ENCODE measurements around the gene ELP2. TPM values are rescaled to one million over a fixed set of nuclear protein-coding genes. Genes with fewer than 3 reads are reported as not detected.

The ELP2 gene
- total RNA-seq, 1 experiment from 2014 or later: 47.3 TPM

DNA sequence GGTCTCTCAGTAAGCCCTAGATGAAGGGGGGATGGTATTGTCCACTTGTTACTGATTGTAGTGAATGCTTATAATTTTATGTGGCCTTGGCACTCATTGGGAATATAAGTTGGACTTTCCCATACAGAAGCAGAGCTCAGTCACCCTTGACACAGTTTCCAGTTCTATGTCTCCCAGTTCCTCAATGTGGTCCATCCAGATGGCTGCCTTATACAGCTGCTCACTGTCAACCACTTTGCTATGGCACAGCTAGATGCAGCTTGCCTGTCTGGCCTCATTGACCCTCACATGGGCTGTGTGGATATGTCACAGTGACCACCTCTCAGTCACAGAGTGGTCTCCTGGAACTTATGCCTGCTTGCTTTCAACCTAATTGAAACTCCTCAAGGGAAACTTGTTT is 22.2 kb upstream of the ELP2 start:
- H4K20me1 ChIP-seq (ENCODE audit: low read length): no peaks in the 10 kb centered on the region
- H3K4me1 ChIP-seq (ENCODE audit: insufficient read depth, low read length): peaks cover 14% of the 10 kb centered on the region
- no peaks in the 10 kb centered on the region for H3F3A ChIP-seq (ENCODE audit: low read length, unreplicated experiment)
- ChIA-PET CTCF (interaction anchor here (0.5 kb wide), 1 partner anchor 9 kb away, joined by 6 read pairs; no protein-coding TSS in a partner anchor), POLR2A (ENCODE audit: unreplicated experiment) (no interaction called here)
- intact Hi-C loops (cut with micrococcal nuclease): no loop called here
- no peaks in the 10 kb centered on the region for H3K79me2 ChIP-seq (ENCODE audit: low read length)
- ATAC-seq: no peak
- no peaks in the 10 kb centered on the region for H3K9me2 ChIP-seq (replicated peaks; ENCODE audit: low read length)
- no peak overlapping the region for H3K9ac ChIP-seq (ENCODE audit: low read length)
- no peak for DNase-seq
- no peak overlapping the region for H2AFZ ChIP-seq (ENCODE audit: low read length)
- no peak overlapping the region for H3K4me2 ChIP-seq (ENCODE audit: low read length)
- no peaks in the 10 kb centered on the region for H3K27me3 ChIP-seq (ENCODE audit: low read length)
- no peak overlapping the region for H3K4me3 ChIP-seq (ENCODE audit: low read length)
- no peaks in the 10 kb centered on the region for H3K9me3 ChIP-seq (ENCODE audit: low read length)
- no TSS peak for BruUV-seq (replicated peaks)
- H3K27ac ChIP-seq (ENCODE audit: low read length): no peak overlapping the region
- TF ChIP-seq EZH2phosphoT487 (IDR thresholded peaks at IDR 0.05; ENCODE audit: borderline replicate concordance, low read length) (no peak), CTCF (conservative IDR thresholded peaks at IDR 0.05; ENCODE audit: low read depth, low read length) (no peak), EZH2 (IDR thresholded peaks at IDR 0.05; ENCODE audit: low read length, unreplicated experiment) (no peak)
- H3K36me3 ChIP-seq (ENCODE audit: low read depth, low read length): no peaks in the 10 kb centered on the region

DNA sequence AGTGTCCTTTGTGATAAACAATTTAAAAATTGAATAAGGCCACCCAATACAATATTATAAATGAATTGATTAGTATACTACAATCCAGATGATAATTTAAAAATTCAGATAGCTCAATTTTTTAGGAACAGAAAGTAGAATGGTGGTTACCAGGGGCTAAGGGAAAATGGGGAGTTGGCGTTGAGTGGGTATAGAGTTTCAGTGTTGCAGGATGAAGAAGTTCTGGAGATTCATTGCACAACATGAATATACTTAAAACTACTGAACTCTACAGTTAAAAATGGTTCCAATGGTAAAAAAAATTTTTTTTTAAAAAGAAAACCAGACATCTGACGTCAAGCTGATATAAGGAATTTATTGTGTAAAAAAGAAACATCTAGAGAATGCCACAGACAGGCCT is 21.5 kb upstream of the ELP2 start:
- BruUV-seq (replicated peaks): no TSS peak
- no peaks in the 10 kb centered on the region for H3K27me3 ChIP-seq (ENCODE audit: low read length)
- no peak for TF ChIP-seq EZH2phosphoT487 (IDR thresholded peaks at IDR 0.05; ENCODE audit: borderline replicate concordance, low read length)
- TF ChIP-seq EZH2 (IDR thresholded peaks at IDR 0.05; ENCODE audit: low read length, unreplicated experiment): no peak
- TF ChIP-seq CTCF (conservative IDR thresholded peaks at IDR 0.05; ENCODE audit: low read depth, low read length): no peak
- H4K20me1 ChIP-seq (ENCODE audit: low read length): no peaks in the 10 kb centered on the region
- 0 out of 2 replicates have a peak overlapping the region, but pooled peaks have one; percentile 19 for H3K4me2 ChIP-seq (ENCODE audit: low read length)
- DNase-seq (no peak), ATAC-seq (no peak)
- no peak overlapping the region for H3K4me3 ChIP-seq (ENCODE audit: low read length)
- no peaks in the 10 kb centered on the region for H3K79me2 ChIP-seq (ENCODE audit: low read length)
- H3K9me2 ChIP-seq (replicated peaks; ENCODE audit: low read length): no peaks in the 10 kb centered on the region
- no peak overlapping the region for H2AFZ ChIP-seq (ENCODE audit: low read length)
- no peak overlapping the region for H3K27ac ChIP-seq (ENCODE audit: low read length)
- H3F3A ChIP-seq (ENCODE audit: low read length, unreplicated experiment): no peaks in the 10 kb centered on the region
- POLR2A ChIA-PET (ENCODE audit: unreplicated experiment): no interaction called here
- no peaks in the 10 kb centered on the region for H3K9me3 ChIP-seq (ENCODE audit: low read length)
- no peak overlapping the region for H3K9ac ChIP-seq (ENCODE audit: low read length)
- no peaks in the 10 kb centered on the region for H3K36me3 ChIP-seq (ENCODE audit: low read depth, low read length)
- CTCF ChIA-PET: interaction anchor here (0.5 kb wide), 1 partner anchor 10 kb away, joined by 6 read pairs; no protein-coding TSS in a partner anchor
- H3K4me1 ChIP-seq (ENCODE audit: insufficient read depth, low read length): peaks cover 14% of the 10 kb centered on the region
- intact Hi-C loops (cut with micrococcal nuclease): no loop called here

GRCh38 chr18:36108601-36109000 is 21.1 kb upstream of the ELP2 start:
- peak overlapping the region; percentile 57 for H3K4me2 ChIP-seq (ENCODE audit: low read length)
- no peak overlapping the region for H2AFZ ChIP-seq (ENCODE audit: low read length)
- H3K27ac ChIP-seq (ENCODE audit: low read length): no peak overlapping the region
- H3K4me1 ChIP-seq (ENCODE audit: insufficient read depth, low read length): peaks cover 14% of the 10 kb centered on the region
- TF ChIP-seq EZH2phosphoT487 (IDR thresholded peaks at IDR 0.05; ENCODE audit: borderline replicate concordance, low read length) (no peak), EZH2 (IDR thresholded peaks at IDR 0.05; ENCODE audit: low read length, unreplicated experiment) (no peak), CTCF (conservative IDR thresholded peaks at IDR 0.05; ENCODE audit: low read depth, low read length) (no peak)
- H3K27me3 ChIP-seq (ENCODE audit: low read length): no peaks in the 10 kb centered on the region
- no peak overlapping the region for H3K4me3 ChIP-seq (ENCODE audit: low read length)
- BruUV-seq (replicated peaks): no TSS peak
- H3F3A ChIP-seq (ENCODE audit: low read length, unreplicated experiment): no peaks in the 10 kb centered on the region
- H4K20me1 ChIP-seq (ENCODE audit: low read length): no peaks in the 10 kb centered on the region
- ATAC-seq (no peak), DNase-seq (peak; percentile 57)
- no peaks in the 10 kb centered on the region for H3K36me3 ChIP-seq (ENCODE audit: low read depth, low read length)
- no peaks in the 10 kb centered on the region for H3K79me2 ChIP-seq (ENCODE audit: low read length)
- ChIA-PET CTCF (no interaction called here), POLR2A (ENCODE audit: unreplicated experiment) (no interaction called here)
- intact Hi-C loops (cut with micrococcal nuclease): no loop called here
- no peaks in the 10 kb centered on the region for H3K9me3 ChIP-seq (ENCODE audit: low read length)
- no peak overlapping the region for H3K9ac ChIP-seq (ENCODE audit: low read length)
- no peaks in the 10 kb centered on the region for H3K9me2 ChIP-seq (replicated peaks; ENCODE audit: low read length)
